PC-3 (cell line): Measurements from ENCODE around the gene CAMK4. TPM values are rescaled to one million over a fixed set of nuclear protein-coding genes. Genes with fewer than 3 reads are reported as not detected.

Source experiments
- ATAC-seq: fragments of 200-7000 bp; cut with Tn5 transposase; 2 replicates; pipeline ENCODE4 v1.9.1; 2020; ENCODE audit warnings: mild to moderate bottlenecking, moderate library complexity
- BruUV-seq: library from RNA; stranded (reverse); fragments of 400-500 nt; replicated peaks from 2 replicates; lab custom pipeline; 2021; lab: Mats Ljungman, UMichigan
- CTCF ChIA-PET: fragments of 300-600 bp; sonication (Branson Sonifier 250); formaldehyde crosslinking; loops from one replicate; lab custom pipeline; 2022; ENCODE audit warnings: antibody characterized with exemption; lab: Charles Lee
- POLR2A ChIA-PET: fragments of 300-600 bp; sonication (Branson Sonifier 250); formaldehyde crosslinking; loops from one replicate; lab custom pipeline; 2022; ENCODE audit warnings: antibody characterized with exemption; ENCODE audit not compliant: unreplicated experiment; lab: Charles Lee
- DNase-seq: peaks from one replicate; pipeline ENCODE4 v3.0.0-alpha.2; 2015
- H2AFZ ChIP-seq: fragments of 300-600 bp; sonication (generic); 2 replicates; pipeline ENCODE4 v1.6.0; 2016; ENCODE audit warnings: antibody characterized with exemption, low read length
- H3F3A ChIP-seq: fragments of 300-600 bp; sonication (generic); one replicate; pipeline ENCODE4 v1.6.0; 2017; ENCODE audit warnings: antibody characterized with exemption, low read length, control low read depth, mild to moderate bottlenecking; ENCODE audit not compliant: unreplicated experiment
- H3K27ac ChIP-seq: fragments of 300-600 bp; sonication (generic); 2 replicates; pipeline ENCODE4 v1.5.1; 2016; ENCODE audit warnings: mild to moderate bottlenecking, low read length
- H3K27me3 ChIP-seq: fragments of 300-600 bp; sonication (generic); 2 replicates; pipeline ENCODE4 v1.6.1; 2016; ENCODE audit warnings: low read length, mixed read lengths
- H3K36me3 ChIP-seq: fragments of 300-600 bp; sonication (generic); 2 replicates; pipeline ENCODE4 v1.6.1; 2016; ENCODE audit warnings: low read depth, mixed run types, low read length, mixed read lengths
- H3K4me1 ChIP-seq: fragments of 300-600 bp; sonication (generic); 2 replicates; pipeline ENCODE4 v1.5.1; 2016; ENCODE audit warnings: low read length; ENCODE audit not compliant: insufficient read depth
- H3K4me2 ChIP-seq: fragments of 300-600 bp; sonication (generic); 2 replicates; pipeline ENCODE4 v1.6.0; 2016; ENCODE audit warnings: low read length
- H3K4me3 ChIP-seq: fragments of 300-600 bp; sonication (generic); 2 replicates; pipeline ENCODE4 v1.5.1; 2016; ENCODE audit warnings: mild to moderate bottlenecking, low read length, mixed read lengths
- H3K79me2 ChIP-seq: fragments of 300-600 bp; sonication (generic); 2 replicates; pipeline ENCODE4 v1.6.1; 2017; ENCODE audit warnings: low read length, mixed read lengths
- H3K9ac ChIP-seq: fragments of 300-600 bp; sonication (generic); 2 replicates; pipeline ENCODE4 v1.6.0; 2016; ENCODE audit warnings: mild to moderate bottlenecking, low read length
- H3K9me2 ChIP-seq: fragments of 300-600 bp; sonication (generic); replicated peaks from 2 replicates; pipeline ENCODE4 v1.6.1; 2016; ENCODE audit warnings: mixed run types, low read length, mixed read lengths
- H3K9me3 ChIP-seq: fragments of 300-600 bp; sonication (generic); 2 replicates; pipeline ENCODE4 v1.6.1; 2016; ENCODE audit warnings: low read length, mixed read lengths
- H4K20me1 ChIP-seq: fragments of 300-600 bp; sonication (generic); 2 replicates; pipeline ENCODE4 v1.6.1; 2016; ENCODE audit warnings: low read length, mixed read lengths
- EZH2 ChIP-seq: fragments of 300-600 bp; sonication (generic); IDR thresholded peaks from one replicate; pipeline ENCODE4 v1.6.1; 2017; ENCODE audit warnings: antibody characterized with exemption, mild to moderate bottlenecking, low read length; ENCODE audit not compliant: unreplicated experiment
- EZH2phosphoT487 ChIP-seq: fragments of 300-600 bp; sonication (generic); IDR thresholded peaks from 2 replicates; pipeline ENCODE4 v1.6.1; 2018; ENCODE audit warnings: mild to moderate bottlenecking, antibody characterized with exemption, low read length, borderline replicate concordance
- intact Hi-C: fragments of 100-400 bp; cut with micrococcal nuclease; formaldehyde crosslinking; loops from 2 replicates; pipeline ENCODE4 v1.9.0; 2023
- total RNA-seq: library from RNA; depleted of rRNA; stranded (reverse); fragments of >200 nt; gene quantifications from 2 replicates; pipeline ENCODE4 v1.2.3, GENCODE V29; 2014
- TF ChIP-seq, protein P1 (sequence below): fragments of 300-600 bp; sonication (generic); conservative IDR thresholded peaks from 2 replicates; pipeline ENCODE4 v1.5.1; 2017; ENCODE audit warnings: antibody characterized with exemption, low read depth, mild to moderate bottlenecking, low read length

Gene CAMK4
- total RNA-seq, 1 experiment from 2014 or later: 0.55 TPM

DNA sequence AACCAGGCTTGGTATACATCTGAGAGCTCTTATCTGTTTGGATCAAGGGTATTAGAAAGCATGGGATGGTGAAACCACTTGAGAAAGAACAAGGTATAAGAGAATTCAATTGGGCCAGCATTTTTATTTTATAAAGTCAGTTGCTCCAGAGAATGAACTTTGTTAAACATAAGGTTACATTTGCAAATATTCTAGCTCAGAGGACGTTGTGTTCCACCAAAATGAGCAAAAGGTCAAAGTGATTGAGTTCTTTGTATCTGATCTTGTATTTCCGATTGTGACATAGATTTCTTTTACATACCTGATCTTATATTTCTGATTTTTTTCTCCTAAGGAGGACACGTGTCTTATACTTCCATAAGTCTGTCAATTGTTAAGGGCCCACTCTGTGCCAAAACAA is 296.7 kb downstream of the CAMK4 start:
- ChIA-PET POLR2A (no interaction called here), CTCF (no interaction called here)
- Histone ChIP-seq H3K79me2 (no peaks in the 10 kb centered on the region), H3K36me3 (no peaks in the 10 kb centered on the region), H3K27ac (no peak overlapping the region), H3K9ac (no peak overlapping the region), H3K4me3 (no peak overlapping the region), H2AFZ (no peak overlapping the region), H3K4me2 (no peak overlapping the region), H3F3A (no peaks in the 10 kb centered on the region), H3K4me1 (no peaks in the 10 kb centered on the region), H4K20me1 (no peaks in the 10 kb centered on the region), H3K9me2 (no peaks in the 10 kb centered on the region), H3K27me3 (no peaks in the 10 kb centered on the region), H3K9me3 (no peaks in the 10 kb centered on the region)
- no TSS peak for BruUV-seq
- intact Hi-C loops: no loop called here
- no peak for DNase-seq
- ATAC-seq: no peak
- TF ChIP-seq EZH2phosphoT487 (no peak), EZH2 (no peak)
- TF ChIP-seq, protein P1, sequence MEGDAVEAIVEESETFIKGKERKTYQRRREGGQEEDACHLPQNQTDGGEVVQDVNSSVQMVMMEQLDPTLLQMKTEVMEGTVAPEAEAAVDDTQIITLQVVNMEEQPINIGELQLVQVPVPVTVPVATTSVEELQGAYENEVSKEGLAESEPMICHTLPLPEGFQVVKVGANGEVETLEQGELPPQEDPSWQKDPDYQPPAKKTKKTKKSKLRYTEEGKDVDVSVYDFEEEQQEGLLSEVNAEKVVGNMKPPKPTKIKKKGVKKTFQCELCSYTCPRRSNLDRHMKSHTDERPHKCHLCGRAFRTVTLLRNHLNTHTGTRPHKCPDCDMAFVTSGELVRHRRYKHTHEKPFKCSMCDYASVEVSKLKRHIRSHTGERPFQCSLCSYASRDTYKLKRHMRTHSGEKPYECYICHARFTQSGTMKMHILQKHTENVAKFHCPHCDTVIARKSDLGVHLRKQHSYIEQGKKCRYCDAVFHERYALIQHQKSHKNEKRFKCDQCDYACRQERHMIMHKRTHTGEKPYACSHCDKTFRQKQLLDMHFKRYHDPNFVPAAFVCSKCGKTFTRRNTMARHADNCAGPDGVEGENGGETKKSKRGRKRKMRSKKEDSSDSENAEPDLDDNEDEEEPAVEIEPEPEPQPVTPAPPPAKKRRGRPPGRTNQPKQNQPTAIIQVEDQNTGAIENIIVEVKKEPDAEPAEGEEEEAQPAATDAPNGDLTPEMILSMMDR: no peak

DNA sequence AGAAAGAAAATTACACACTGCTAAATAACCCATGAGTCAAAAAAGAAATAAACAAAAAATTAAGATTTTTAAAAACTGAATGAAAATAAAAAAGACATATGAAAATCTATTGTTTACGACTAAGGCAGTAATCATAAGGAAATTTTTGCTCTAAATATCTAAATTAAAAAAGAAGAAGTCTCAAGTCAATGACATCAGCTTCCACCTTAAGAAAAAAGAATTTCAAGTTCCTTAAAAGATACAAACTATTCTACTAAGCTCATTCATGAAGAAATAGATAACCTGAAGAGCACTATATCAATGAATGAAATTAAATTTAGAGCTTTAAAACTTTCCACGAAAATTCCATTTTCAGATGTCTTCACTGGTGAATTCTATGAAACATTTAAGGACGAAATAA is 303.9 kb downstream of the CAMK4 start:
- POLR2A ChIA-PET: no interaction called here
- no TSS peak for BruUV-seq

DNA sequence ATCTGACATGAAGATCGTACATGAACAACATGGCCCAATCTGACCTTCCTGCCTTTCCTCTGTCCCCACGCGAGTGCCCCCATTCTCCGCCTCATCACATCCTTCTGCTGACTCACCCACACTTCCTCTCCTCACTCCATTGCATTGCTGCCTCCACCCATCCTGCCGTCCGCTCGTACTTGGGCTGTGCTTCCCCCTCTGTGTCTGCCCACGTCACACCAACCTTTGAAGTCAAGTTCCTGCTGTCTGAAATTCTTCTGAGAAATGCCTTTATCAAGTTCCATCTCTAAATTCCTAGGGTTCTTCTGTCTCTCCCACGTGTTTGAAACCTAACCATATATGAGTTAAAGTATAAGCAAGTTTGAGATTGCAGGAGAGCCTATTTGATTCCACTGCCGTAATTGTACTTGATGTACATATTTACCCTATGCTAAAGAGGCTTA is 306.1 kb downstream of the CAMK4 start:
- peak overlapping the region; percentile 72 for H2AFZ ChIP-seq
- peak; percentile 55; the same call in 1 of the 2 replicates for ATAC-seq
- intact Hi-C loops: no loop called here
- no peaks in the 10 kb centered on the region for H3K79me2 ChIP-seq
- no TSS peak for BruUV-seq
- TF ChIP-seq EZH2phosphoT487 (no peak), EZH2 (no peak)
- TF ChIP-seq, protein P1: no peak
- no peaks in the 10 kb centered on the region for H3K36me3 ChIP-seq
- no peaks in the 10 kb centered on the region for H3F3A ChIP-seq
- H3K27me3 ChIP-seq: 0 out of 2 replicates have a peak, but pooled peaks cover 4% of the 10 kb centered on the region
- no peaks in the 10 kb centered on the region for H3K9me3 ChIP-seq
- H3K9me2 ChIP-seq: no peaks in the 10 kb centered on the region
- H3K4me1 ChIP-seq: peaks cover 6% of the 10 kb centered on the region; the same call in 1 of the 2 replicates
- H3K27ac ChIP-seq: no peak overlapping the region
- peak; percentile 22 for DNase-seq
- no peaks in the 10 kb centered on the region for H4K20me1 ChIP-seq
- ChIA-PET POLR2A (no interaction called here), CTCF (no interaction called here)
- no peak overlapping the region for H3K9ac ChIP-seq
- H3K4me2 ChIP-seq: peak overlapping the region; percentile 10; the same call in 1 of the 2 replicates
- H3K4me3 ChIP-seq: no peak overlapping the region

More for the DNA sequence above, 303.9 kb downstream of the CAMK4 start:
- no peak for TF ChIP-seq EZH2
- TF ChIP-seq, protein P1: no peak
- TF ChIP-seq EZH2phosphoT487: no peak
- no peaks in the 10 kb centered on the region for H3K36me3 ChIP-seq
- no peak overlapping the region for H3K4me3 ChIP-seq
- no peaks in the 10 kb centered on the region for H3K9me2 ChIP-seq
- H3K9me3 ChIP-seq: no peaks in the 10 kb centered on the region
- no peaks in the 10 kb centered on the region for H3F3A ChIP-seq
- no peak overlapping the region for H3K27ac ChIP-seq
- H3K27me3 ChIP-seq: 0 out of 2 replicates have a peak, but pooled peaks cover 4% of the 10 kb centered on the region
- H4K20me1 ChIP-seq: no peaks in the 10 kb centered on the region
- intact Hi-C loops: no loop called here
- no peaks in the 10 kb centered on the region for H3K79me2 ChIP-seq
- CTCF ChIA-PET: no interaction called here
- no peak overlapping the region for H3K9ac ChIP-seq
- DNase-seq: no peak
- H3K4me1 ChIP-seq: peaks cover 6% of the 10 kb centered on the region; the same call in 1 of the 2 replicates
- H3K4me2 ChIP-seq: no peak overlapping the region
- H2AFZ ChIP-seq: no peak overlapping the region
- no peak for ATAC-seq
